ENCODE measurements around the gene PRKG1. TPM values are rescaled to one million over a fixed set of nuclear protein-coding genes. Genes with fewer than 3 reads are reported as not detected.
"Not testable (repeated sequence)": the region's sequence is repeated elsewhere in the genome, so short reads cannot be mapped to it uniquely, and the experiment has no call there.

PRKG1 gene
- total RNA-seq, 1 donor from 2014 or later = not detected

- intact Hi-C loops (cut with micrococcal nuclease) = no loop called here
Observed at GRCh38 chr10:51113007-51113406, 38.7 kb downstream of the PRKG1 start.

GRCh38 chr10:51117053-51117660 lies 42.9 kb downstream of the PRKG1 start:
- intact Hi-C loops (cut with micrococcal nuclease) = no loop called here

- intact Hi-C loops (cut with micrococcal nuclease) = no loop called here
Observed at GRCh38 chr10:51117794-51118193, 43.5 kb downstream of the PRKG1 start.

GRCh38 chr10:51119441-51119840 lies 45.2 kb downstream of the PRKG1 start:
- intact Hi-C loops (cut with micrococcal nuclease) = no loop called here

GRCh38 chr10:51121861-51122260 lies 47.6 kb downstream of the PRKG1 start:
- intact Hi-C loops (cut with micrococcal nuclease) = no loop called here

- intact Hi-C loops (cut with micrococcal nuclease) = no loop called here
Observed at GRCh38 chr10:51124852-51125251, 50.6 kb downstream of the PRKG1 start.

GRCh38 chr10:51125518-51125917 lies 51.2 kb downstream of the PRKG1 start:
- intact Hi-C loops (cut with micrococcal nuclease) = no loop called here

- intact Hi-C loops (cut with micrococcal nuclease) = no loop called here
Observed at GRCh38 chr10:51129946-51130544, 55.8 kb downstream of the PRKG1 start.

GRCh38 chr10:51137756-51138529 lies 63.7 kb downstream of the PRKG1 start:
- intact Hi-C loops (cut with micrococcal nuclease) = no loop called here

- intact Hi-C loops (cut with micrococcal nuclease) = no loop called here
Observed at GRCh38 chr10:51139176-51139575, 64.9 kb downstream of the PRKG1 start.

GRCh38 chr10:51141010-51141409 lies 66.7 kb downstream of the PRKG1 start:
- intact Hi-C loops (cut with micrococcal nuclease) = no loop called here

- intact Hi-C loops (cut with micrococcal nuclease) = no loop called here
Observed at GRCh38 chr10:51144161-51144781, 70.0 kb downstream of the PRKG1 start.

- intact Hi-C loops (cut with micrococcal nuclease) = no loop called here
Observed at GRCh38 chr10:51145375-51145774, 71.1 kb downstream of the PRKG1 start.

- intact Hi-C loops (cut with micrococcal nuclease) = no loop called here
Observed at GRCh38 chr10:51147644-51148399, 73.5 kb downstream of the PRKG1 start.

GRCh38 chr10:51156926-51157325 lies 82.6 kb downstream of the PRKG1 start:
- intact Hi-C loops (cut with micrococcal nuclease) = no loop called here

GRCh38 chr10:51158832-51159231 lies 84.5 kb downstream of the PRKG1 start:
- intact Hi-C loops (cut with micrococcal nuclease) = no loop called here

- intact Hi-C loops (cut with micrococcal nuclease) = no loop called here
Observed at GRCh38 chr10:51159841-51160240, 85.6 kb downstream of the PRKG1 start.

- intact Hi-C loops (cut with micrococcal nuclease) = no loop called here
Observed at GRCh38 chr10:51162002-51162401, 87.7 kb downstream of the PRKG1 start.

- intact Hi-C loops (cut with micrococcal nuclease) = not testable (repeated sequence)
Observed at GRCh38 chr10:51163380-51164049, 89.2 kb downstream of the PRKG1 start.

GRCh38 chr10:51168086-51168815 lies 94.0 kb downstream of the PRKG1 start:
- intact Hi-C loops (cut with micrococcal nuclease) = no loop called here

Data from T-helper 1 cell treated with Interleukin-12 subunit alpha and Interleukin-12 subunit beta and Interleukin-4 antibody, amounts not matched to agents 30 ng/mL and 1 ng/mL, for 36 hours (primary cell).